MM.1S (cell line): ENCODE measurements around the gene TASL.

Source experiments
- DNase-seq: peaks from one replicate; pipeline ENCODE4 v3.0.0-alpha.2; 2015
- H2AFZ ChIP-seq: fragments of 300-600 bp; sonication (generic); 2 replicates; pipeline ENCODE4 v1.6.0; 2016; ENCODE audit warnings: antibody characterized with exemption, low read length
- H3F3A ChIP-seq: fragments of 300-600 bp; sonication (generic); 2 replicates; pipeline ENCODE4 v1.6.1; 2016; ENCODE audit warnings: mild to moderate bottlenecking, antibody characterized with exemption, low read length, moderate library complexity, mixed read lengths; ENCODE audit not compliant: insufficient read depth
- H3K27ac ChIP-seq: fragments of 300-600 bp; sonication (generic); 2 replicates; pipeline ENCODE4 v1.5.1; 2016; ENCODE audit warnings: mild to moderate bottlenecking, low read length
- H3K27me3 ChIP-seq: fragments of 300-600 bp; sonication (generic); replicated peaks from 2 replicates; pipeline ENCODE4 v1.6.0; 2016; ENCODE audit warnings: low read length; ENCODE audit not compliant: insufficient read depth
- H3K36me3 ChIP-seq: fragments of 300-600 bp; sonication (generic); replicated peaks from 2 replicates; pipeline ENCODE4 v1.6.1; 2016; ENCODE audit warnings: mild to moderate bottlenecking, low read length, mixed read lengths; ENCODE audit not compliant: insufficient read depth
- H3K4me1 ChIP-seq: fragments of 300-600 bp; sonication (generic); 2 replicates; pipeline ENCODE4 v1.6.1; 2016; ENCODE audit warnings: low read length, mixed read lengths
- H3K4me2 ChIP-seq: fragments of 300-600 bp; sonication (generic); 2 replicates; pipeline ENCODE4 v1.6.0; 2016; ENCODE audit warnings: low read depth, low read length
- H3K4me3 ChIP-seq: fragments of 300-600 bp; sonication (generic); 2 replicates; pipeline ENCODE4 v1.5.1; 2016; ENCODE audit warnings: low read length, mixed read lengths
- H3K79me2 ChIP-seq: fragments of 300-600 bp; sonication (generic); 2 replicates; pipeline ENCODE4 v1.6.1; 2016; ENCODE audit warnings: mixed run types, low read length, mixed read lengths
- H3K9ac ChIP-seq: fragments of 300-600 bp; sonication (generic); 2 replicates; pipeline ENCODE4 v1.6.1; 2016; ENCODE audit warnings: low read length, mixed read lengths
- H3K9me2 ChIP-seq: fragments of 300-600 bp; sonication (generic); replicated peaks from 2 replicates; pipeline ENCODE4 v1.6.1; 2016; ENCODE audit warnings: mild to moderate bottlenecking, low read length, mixed read lengths; ENCODE audit not compliant: insufficient read depth
- H3K9me3 ChIP-seq: fragments of 300-600 bp; sonication (generic); replicated peaks from 2 replicates; pipeline ENCODE4 v1.6.1; 2016; ENCODE audit warnings: mild to moderate bottlenecking, low read length, mixed read lengths; ENCODE audit not compliant: insufficient read depth
- H4K20me1 ChIP-seq: fragments of 300-600 bp; sonication (generic); 2 replicates; pipeline ENCODE4 v1.6.1; 2016; ENCODE audit warnings: mild to moderate bottlenecking, low read length, moderate library complexity, mixed read lengths; ENCODE audit not compliant: insufficient read depth
- CTCF ChIP-seq: fragments of 300-600 bp; sonication (generic); IDR thresholded peaks from 2 replicates; pipeline ENCODE4 v1.5.1; 2016; ENCODE audit warnings: antibody characterized with exemption, low read length, mixed read lengths
- EZH2 ChIP-seq: fragments of 300-600 bp; sonication (generic); optimal IDR thresholded peaks from 2 replicates; pipeline ENCODE3; 2017; ENCODE audit warnings: low read depth, mild to moderate bottlenecking, antibody characterized with exemption, low read length, mixed read lengths
- EZH2phosphoT487 ChIP-seq: fragments of 300-600 bp; sonication (generic); IDR thresholded peaks from 2 replicates; pipeline ENCODE4 v1.6.1; 2018; ENCODE audit warnings: antibody characterized with exemption, low read length

Gene TASL

DNA sequence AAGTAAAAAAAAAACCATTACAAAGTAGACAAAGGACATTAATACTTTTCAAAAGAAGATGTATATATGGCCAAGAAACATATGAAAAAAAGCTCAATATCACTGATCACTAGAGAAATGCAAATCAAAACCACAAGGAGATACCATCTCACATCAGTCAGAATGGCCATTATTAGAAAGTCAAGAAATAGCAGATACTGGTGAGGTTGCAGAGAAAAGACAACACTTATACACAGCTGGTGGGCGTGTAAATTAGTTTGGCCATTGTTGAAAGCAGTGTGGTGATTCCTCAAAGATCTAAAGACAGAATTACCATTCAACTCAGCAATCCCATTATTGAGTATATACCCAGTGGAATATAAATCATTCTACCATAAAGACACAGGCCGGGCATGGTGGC is 39.3 kb downstream of the TASL start:
- Histone ChIP-seq H3F3A (no peaks in the 10 kb centered on the region), H3K4me3 (no peak overlapping the region), H4K20me1 (no peaks in the 10 kb centered on the region), H3K9me3 (no peaks in the 10 kb centered on the region), H3K36me3 (no peaks in the 10 kb centered on the region), H3K79me2 (no peaks in the 10 kb centered on the region), H3K9ac (no peak overlapping the region), H2AFZ (no peak overlapping the region), H3K9me2 (no peaks in the 10 kb centered on the region), H3K4me1 (no peaks in the 10 kb centered on the region; the same call in 1 of the 2 replicates), H3K4me2 (no peak overlapping the region), H3K27me3 (no peaks in the 10 kb centered on the region), H3K27ac (no peak overlapping the region)
- TF ChIP-seq EZH2 (no peak), EZH2phosphoT487 (no peak), CTCF (no peak)
- no peak for DNase-seq

- Histone ChIP-seq H2AFZ (no peak overlapping the region), H4K20me1 (no peaks in the 10 kb centered on the region), H3F3A (no peaks in the 10 kb centered on the region), H3K9me3 (no peaks in the 10 kb centered on the region), H3K9me2 (no peaks in the 10 kb centered on the region), H3K4me1 (no peaks in the 10 kb centered on the region; the same call in 1 of the 2 replicates), H3K27me3 (no peaks in the 10 kb centered on the region), H3K79me2 (no peaks in the 10 kb centered on the region), H3K4me2 (no peak overlapping the region), H3K4me3 (no peak overlapping the region), H3K9ac (no peak overlapping the region), H3K36me3 (no peaks in the 10 kb centered on the region), H3K27ac (no peak overlapping the region)
- DNase-seq, result no peak
- no peak for TF ChIP-seq EZH2
- no peak for TF ChIP-seq CTCF
- TF ChIP-seq EZH2phosphoT487, result no peak
Measured at GRCh38 chrX:30533835-30534234, 43.7 kb downstream of the TASL start.

DNA sequence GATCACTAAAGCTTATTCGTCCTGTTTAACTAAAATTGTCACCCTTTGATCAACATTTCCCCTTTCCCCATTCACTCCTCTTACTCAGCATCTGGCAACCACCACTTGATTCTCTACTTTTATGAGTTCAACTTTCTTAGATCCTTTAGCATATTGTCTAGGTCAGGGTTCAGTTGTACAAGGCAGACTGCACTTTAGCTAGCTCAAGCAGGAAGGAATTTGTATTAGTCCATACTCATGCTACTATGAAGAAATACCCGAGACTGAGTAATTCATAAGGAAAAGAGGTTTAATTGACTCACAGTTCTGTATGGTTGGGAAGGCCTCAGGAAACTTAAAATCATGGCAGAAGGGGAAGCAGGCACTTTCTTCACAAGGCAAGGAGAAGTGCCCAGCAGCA is 44.3 kb downstream of the TASL start:
- DNase-seq, result no peak
- no peak overlapping the region for H3K4me2 ChIP-seq

More for the DNA sequence above, 44.3 kb downstream of the TASL start:
- H3K27ac ChIP-seq, result no peak overlapping the region
- H3K9me3 ChIP-seq, result no peaks in the 10 kb centered on the region
- TF ChIP-seq EZH2phosphoT487, result no peak
- TF ChIP-seq EZH2, result no peak
- no peak for TF ChIP-seq CTCF
- H3F3A ChIP-seq, result no peaks in the 10 kb centered on the region
- no peaks in the 10 kb centered on the region for H4K20me1 ChIP-seq
- H2AFZ ChIP-seq, result no peak overlapping the region
- H3K27me3 ChIP-seq, result no peaks in the 10 kb centered on the region
- no peak overlapping the region for H3K9ac ChIP-seq
- no peaks in the 10 kb centered on the region for H3K36me3 ChIP-seq
- H3K4me1 ChIP-seq, result no peaks in the 10 kb centered on the region; the same call in 1 of the 2 replicates
- H3K79me2 ChIP-seq, result no peaks in the 10 kb centered on the region
- no peak overlapping the region for H3K4me3 ChIP-seq
- H3K9me2 ChIP-seq, result no peaks in the 10 kb centered on the region
